Ishikawa (cell line): ENCODE data around the gene CTNNA3.

ENCODE experiments used
- CEBPB ChIP-seq: IDR thresholded peaks from 2 replicates; pipeline ENCODE4 v1.6.1; 2012
- CREB1 ChIP-seq: IDR thresholded peaks from 2 replicates; pipeline ENCODE4 v1.6.1; 2012; ENCODE audit warnings: low read depth
- EGR1 ChIP-seq: IDR thresholded peaks from 2 replicates; pipeline ENCODE4 v1.6.1; 2012
- EP300 ChIP-seq: IDR thresholded peaks from 2 replicates; pipeline ENCODE4 v1.6.1; 2012; ENCODE audit warnings: borderline replicate concordance
- FOXM1 ChIP-seq: IDR thresholded peaks from 2 replicates; pipeline ENCODE4 v1.6.1; 2012; ENCODE audit warnings: low read depth, borderline replicate concordance
- NFIC ChIP-seq: IDR thresholded peaks from 2 replicates; pipeline ENCODE4 v1.6.1; 2012
- RAD21 ChIP-seq: IDR thresholded peaks from 2 replicates; pipeline ENCODE4 v1.6.1; 2012; ENCODE audit warnings: low read depth
- TAF1 ChIP-seq: IDR thresholded peaks from 2 replicates; pipeline ENCODE4 v1.6.1; 2012; ENCODE audit warnings: low read depth, mild to moderate bottlenecking
- TCF12 ChIP-seq: IDR thresholded peaks from 2 replicates; pipeline ENCODE4 v1.6.1; 2012; ENCODE audit warnings: low read depth
- TEAD4 ChIP-seq: IDR thresholded peaks from 2 replicates; pipeline ENCODE4 v1.6.1; 2012
- YY1 ChIP-seq: IDR thresholded peaks from 2 replicates; pipeline ENCODE4 v1.6.1; 2012; ENCODE audit warnings: low read depth
- ZBTB7A ChIP-seq: IDR thresholded peaks from 2 replicates; pipeline ENCODE4 v1.6.1; 2012; ENCODE audit warnings: low read depth
- TF ChIP-seq, protein P1 (sequence below): IDR thresholded peaks from 2 replicates; pipeline ENCODE4 v1.6.1; 2012
- TF ChIP-seq, protein P2 (sequence below): IDR thresholded peaks from 2 replicates; pipeline ENCODE4 v1.6.1; 2012; ENCODE audit warnings: low read depth, mild to moderate bottlenecking
- TF ChIP-seq, protein P3 (sequence below): IDR thresholded peaks from 2 replicates; pipeline ENCODE4 v1.6.1; 2012

Gene CTNNA3

DNA sequence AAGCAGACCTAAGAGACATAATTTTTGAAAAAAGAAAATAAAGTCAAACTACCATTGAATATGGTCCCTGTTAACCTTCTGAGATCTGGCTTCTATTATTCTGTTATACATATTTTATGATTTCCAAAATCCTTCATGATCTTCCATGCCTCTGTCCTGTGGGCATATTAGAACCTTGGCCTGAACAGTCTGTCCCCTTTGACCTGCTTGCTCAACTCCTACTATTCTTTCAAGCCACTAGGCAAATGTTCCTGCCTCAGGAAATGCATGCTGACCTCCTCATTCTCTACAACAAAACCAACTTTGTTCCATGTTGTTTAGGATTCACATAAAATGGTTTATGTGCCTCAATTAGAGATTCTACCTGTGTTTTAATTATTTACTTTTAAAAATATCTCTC lies 1315.0 kb downstream of the CTNNA3 start:
- TF ChIP-seq, protein P1, sequence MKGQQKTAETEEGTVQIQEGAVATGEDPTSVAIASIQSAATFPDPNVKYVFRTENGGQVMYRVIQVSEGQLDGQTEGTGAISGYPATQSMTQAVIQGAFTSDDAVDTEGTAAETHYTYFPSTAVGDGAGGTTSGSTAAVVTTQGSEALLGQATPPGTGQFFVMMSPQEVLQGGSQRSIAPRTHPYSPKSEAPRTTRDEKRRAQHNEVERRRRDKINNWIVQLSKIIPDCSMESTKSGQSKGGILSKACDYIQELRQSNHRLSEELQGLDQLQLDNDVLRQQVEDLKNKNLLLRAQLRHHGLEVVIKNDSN, result no peak
- TF ChIP-seq, protein P2, sequence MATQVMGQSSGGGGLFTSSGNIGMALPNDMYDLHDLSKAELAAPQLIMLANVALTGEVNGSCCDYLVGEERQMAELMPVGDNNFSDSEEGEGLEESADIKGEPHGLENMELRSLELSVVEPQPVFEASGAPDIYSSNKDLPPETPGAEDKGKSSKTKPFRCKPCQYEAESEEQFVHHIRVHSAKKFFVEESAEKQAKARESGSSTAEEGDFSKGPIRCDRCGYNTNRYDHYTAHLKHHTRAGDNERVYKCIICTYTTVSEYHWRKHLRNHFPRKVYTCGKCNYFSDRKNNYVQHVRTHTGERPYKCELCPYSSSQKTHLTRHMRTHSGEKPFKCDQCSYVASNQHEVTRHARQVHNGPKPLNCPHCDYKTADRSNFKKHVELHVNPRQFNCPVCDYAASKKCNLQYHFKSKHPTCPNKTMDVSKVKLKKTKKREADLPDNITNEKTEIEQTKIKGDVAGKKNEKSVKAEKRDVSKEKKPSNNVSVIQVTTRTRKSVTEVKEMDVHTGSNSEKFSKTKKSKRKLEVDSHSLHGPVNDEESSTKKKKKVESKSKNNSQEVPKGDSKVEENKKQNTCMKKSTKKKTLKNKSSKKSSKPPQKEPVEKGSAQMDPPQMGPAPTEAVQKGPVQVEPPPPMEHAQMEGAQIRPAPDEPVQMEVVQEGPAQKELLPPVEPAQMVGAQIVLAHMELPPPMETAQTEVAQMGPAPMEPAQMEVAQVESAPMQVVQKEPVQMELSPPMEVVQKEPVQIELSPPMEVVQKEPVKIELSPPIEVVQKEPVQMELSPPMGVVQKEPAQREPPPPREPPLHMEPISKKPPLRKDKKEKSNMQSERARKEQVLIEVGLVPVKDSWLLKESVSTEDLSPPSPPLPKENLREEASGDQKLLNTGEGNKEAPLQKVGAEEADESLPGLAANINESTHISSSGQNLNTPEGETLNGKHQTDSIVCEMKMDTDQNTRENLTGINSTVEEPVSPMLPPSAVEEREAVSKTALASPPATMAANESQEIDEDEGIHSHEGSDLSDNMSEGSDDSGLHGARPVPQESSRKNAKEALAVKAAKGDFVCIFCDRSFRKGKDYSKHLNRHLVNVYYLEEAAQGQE, result no peak
- TF ChIP-seq, protein P3, sequence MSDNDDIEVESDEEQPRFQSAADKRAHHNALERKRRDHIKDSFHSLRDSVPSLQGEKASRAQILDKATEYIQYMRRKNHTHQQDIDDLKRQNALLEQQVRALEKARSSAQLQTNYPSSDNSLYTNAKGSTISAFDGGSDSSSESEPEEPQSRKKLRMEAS, result no peak
- TF ChIP-seq RAD21, result no peak
- no peak for TF ChIP-seq CREB1
- TF ChIP-seq TAF1, result no peak
- no peak for TF ChIP-seq TEAD4
- no peak for TF ChIP-seq YY1
- TF ChIP-seq ZBTB7A, result no peak
- TF ChIP-seq EGR1, result no peak
- no peak for TF ChIP-seq CEBPB
- no peak for TF ChIP-seq TCF12
- no peak for TF ChIP-seq EP300
- no peak for TF ChIP-seq NFIC
- no peak for TF ChIP-seq FOXM1

DNA sequence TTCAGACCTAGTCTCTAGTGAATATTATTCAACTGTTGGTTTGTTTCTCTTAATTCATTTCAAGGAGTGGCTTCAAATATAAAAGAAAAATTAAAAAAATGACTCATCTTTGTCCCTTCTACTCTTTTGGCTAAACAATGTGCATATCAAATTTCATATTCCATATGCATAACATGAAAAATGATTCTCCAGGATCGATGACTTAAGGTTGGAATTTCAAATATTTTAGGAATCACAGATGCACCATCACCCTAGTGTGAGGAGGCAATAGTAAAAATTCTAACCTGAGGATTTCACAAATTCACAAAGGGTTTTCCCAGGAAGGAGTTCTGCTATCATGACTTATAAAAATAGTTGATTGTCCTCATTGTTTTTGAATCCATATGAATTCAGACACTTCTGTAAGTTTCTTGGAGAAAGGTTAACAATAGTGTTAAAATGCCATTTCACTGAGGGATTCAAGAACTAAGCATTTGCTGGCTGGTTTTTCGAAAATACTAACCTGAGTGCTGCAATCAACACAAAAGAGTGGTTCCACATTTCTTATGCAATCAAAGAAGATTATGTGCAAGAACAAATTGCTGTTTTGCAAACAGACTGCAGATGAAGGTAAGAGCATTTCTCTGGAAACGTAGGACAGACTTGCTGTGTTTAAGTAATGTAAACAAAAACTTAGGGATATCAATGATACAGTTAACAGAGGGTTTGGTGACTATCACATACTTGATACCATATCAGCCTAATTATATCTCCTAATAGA lies 1317.7 kb downstream of the CTNNA3 start:
- TF ChIP-seq ZBTB7A, result no peak
- peak; percentile 30; the same call in 1 of the 2 replicates for TF ChIP-seq TEAD4

DNA sequence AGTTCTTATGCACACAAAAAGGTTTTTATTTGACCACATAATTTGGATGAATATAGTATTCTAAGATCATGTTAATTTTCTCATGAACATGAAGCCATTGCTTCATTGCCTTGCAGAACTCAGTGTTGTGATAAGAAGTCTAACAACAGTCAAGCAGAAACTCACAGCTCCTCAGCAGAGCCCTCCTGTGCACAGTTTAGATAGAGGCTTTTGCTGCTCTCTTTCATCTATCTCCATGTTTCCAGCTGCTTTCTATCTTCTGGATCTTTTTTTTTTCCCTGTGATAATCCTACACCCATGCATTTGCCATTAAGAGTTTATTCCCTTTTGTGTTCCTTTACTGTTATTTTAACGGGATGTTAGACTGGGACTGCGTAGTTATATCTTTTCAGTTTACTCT lies 1327.8 kb downstream of the CTNNA3 start:
- TF ChIP-seq ZBTB7A, result no peak
- no peak for TF ChIP-seq TAF1
- no peak for TF ChIP-seq YY1
- TF ChIP-seq, protein P2, result no peak
- no peak for TF ChIP-seq NFIC
- TF ChIP-seq EGR1, result no peak
- TF ChIP-seq TEAD4, result no peak

DNA sequence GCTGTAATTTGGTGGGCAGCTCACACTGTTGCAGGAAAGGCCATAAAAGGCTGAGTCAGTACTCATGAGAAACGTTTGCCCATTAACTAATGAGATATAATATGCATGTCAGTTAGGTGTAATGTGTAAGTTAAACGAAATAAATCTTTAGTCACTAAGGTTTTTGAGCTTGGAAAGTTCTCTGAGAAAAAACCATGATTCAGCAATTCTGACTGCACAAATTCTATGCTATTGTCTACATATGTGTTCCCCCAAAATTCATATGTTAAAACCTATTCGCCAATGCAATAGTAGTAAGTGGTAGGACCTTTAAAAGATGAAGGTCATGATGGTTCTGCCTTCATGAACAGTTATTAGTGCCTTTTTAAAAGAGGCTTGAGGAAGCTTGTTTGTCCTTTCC lies 1329.8 kb downstream of the CTNNA3 start:
- TF ChIP-seq, protein P1, result no peak
- TF ChIP-seq, protein P2, result no peak
- no peak for TF ChIP-seq TAF1
- TF ChIP-seq YY1, result no peak
- TF ChIP-seq TCF12, result no peak
- no peak for TF ChIP-seq CREB1
- TF ChIP-seq FOXM1, result no peak
- TF ChIP-seq, protein P3, result no peak
- TF ChIP-seq CEBPB, result no peak
- TF ChIP-seq NFIC, result no peak
- TF ChIP-seq ZBTB7A, result no peak
- no peak for TF ChIP-seq RAD21
- TF ChIP-seq EP300, result no peak
- TF ChIP-seq EGR1, result no peak
- TF ChIP-seq TEAD4, result no peak

DNA sequence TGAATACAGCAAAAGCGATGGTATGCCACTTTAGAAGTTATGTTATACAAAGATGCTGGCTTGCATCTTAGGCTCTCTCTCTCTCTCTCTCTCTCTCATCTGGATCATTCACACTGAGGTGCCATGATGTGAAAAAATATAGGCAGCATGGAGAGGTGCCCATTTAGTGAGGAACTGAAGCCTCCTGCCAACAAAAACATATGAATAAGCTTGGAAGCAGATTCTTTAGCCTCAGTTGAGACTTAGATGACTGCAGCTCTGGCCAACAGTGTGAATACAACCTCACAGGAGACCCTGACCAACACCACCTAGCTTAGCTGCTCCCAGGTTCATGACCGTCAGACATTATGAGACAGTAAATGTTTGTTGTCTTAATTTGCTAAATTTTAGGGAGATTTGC lies 1330.3 kb downstream of the CTNNA3 start:
- TF ChIP-seq, protein P3, result no peak
- TF ChIP-seq TEAD4 (no peak), CREB1 (no peak), ZBTB7A (no peak), FOXM1 (no peak), CEBPB (no peak), NFIC (no peak), RAD21 (no peak), EP300 (no peak), YY1 (no peak), EGR1 (no peak), TAF1 (no peak), TCF12 (no peak)
- TF ChIP-seq, protein P2, result no peak
- TF ChIP-seq, protein P1, result no peak
